Measurements from ENCODE around the gene CTNNA3. TPM values are rescaled to one million over a fixed set of nuclear protein-coding genes. Genes with fewer than 3 reads are reported as not detected.
A peak's percentile ranks its signal among the peaks of the same experiment; 100 is the strongest.

The CTNNA3 gene
- polyA plus RNA-seq, 1 donor from 2014 or later, result 0.14 TPM

DNA sequence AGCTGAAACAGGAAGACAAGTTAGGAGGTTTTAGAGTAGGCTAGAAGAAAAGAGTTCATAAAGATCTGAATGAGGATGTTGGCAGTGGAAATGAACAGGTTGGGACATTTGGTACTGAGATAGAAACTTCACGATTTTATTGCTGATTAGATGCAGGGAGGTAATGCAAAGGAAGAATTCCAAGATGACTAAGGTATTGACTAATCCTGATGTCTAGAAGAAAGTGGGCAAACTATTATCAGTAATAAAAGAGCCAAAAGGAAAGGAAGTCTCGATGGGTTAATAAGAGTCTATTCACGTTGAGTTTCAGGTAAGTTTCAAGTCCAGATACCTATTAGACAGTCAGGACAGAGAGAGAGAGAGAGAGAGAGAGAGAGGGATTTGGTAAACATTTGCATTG is 1401.5 kb downstream of the CTNNA3 start:
- Histone ChIP-seq H3K9me3 (ENCODE audit: low read length) (no peaks in the 10 kb centered on the region), H4K20me1 (ENCODE audit: insufficient read depth) (no peaks in the 10 kb centered on the region), H3K27me3 (ENCODE audit: insufficient read depth, low read depth, low read length) (no peaks in the 10 kb centered on the region), H3K9me2 (ENCODE audit: insufficient read depth, low read length) (no peaks in the 10 kb centered on the region), H3K27ac (ENCODE audit: low read length) (peak overlapping the region; percentile 80), H2AFZ (ENCODE audit: low read depth, low read length) (no peak overlapping the region), H3K9ac (ENCODE audit: low read length) (no peak overlapping the region), H3K4me3 (ENCODE audit: low read length) (peak overlapping the region; percentile 46), H3K4me2 (ENCODE audit: low read length) (no peak overlapping the region), H3K36me3 (ENCODE audit: insufficient read depth, low read length) (no peaks in the 10 kb centered on the region), H3K79me2 (replicated peaks; ENCODE audit: insufficient read depth, low read length) (no peaks in the 10 kb centered on the region), H3F3A (ENCODE audit: insufficient read depth, low read length, poor library complexity, severe bottlenecking) (peaks cover 5% of the 10 kb centered on the region)
- TF ChIP-seq REST (IDR thresholded peaks at IDR 0.05; ENCODE audit: borderline replicate concordance) (no peak), SMC3 (conservative IDR thresholded peaks at IDR 0.05; ENCODE audit: poor library complexity) (no peak), MXI1 (conservative IDR thresholded peaks at IDR 0.05; ENCODE audit: poor library complexity, severe bottlenecking) (no peak), TAF1 (IDR thresholded peaks at IDR 0.05; ENCODE audit: low read depth) (no peak), POLR2AphosphoS5 (IDR thresholded peaks at IDR 0.05) (no peak), EZH2 (IDR thresholded peaks at IDR 0.05; ENCODE audit: borderline replicate concordance, insufficient read depth, low read length, poor library complexity, severe bottlenecking) (no peak), RAD21 (conservative IDR thresholded peaks at IDR 0.05) (no peak), EP300 (conservative IDR thresholded peaks at IDR 0.05; ENCODE audit: poor library complexity, severe bottlenecking) (no peak)
- TF ChIP-seq, protein P1, sequence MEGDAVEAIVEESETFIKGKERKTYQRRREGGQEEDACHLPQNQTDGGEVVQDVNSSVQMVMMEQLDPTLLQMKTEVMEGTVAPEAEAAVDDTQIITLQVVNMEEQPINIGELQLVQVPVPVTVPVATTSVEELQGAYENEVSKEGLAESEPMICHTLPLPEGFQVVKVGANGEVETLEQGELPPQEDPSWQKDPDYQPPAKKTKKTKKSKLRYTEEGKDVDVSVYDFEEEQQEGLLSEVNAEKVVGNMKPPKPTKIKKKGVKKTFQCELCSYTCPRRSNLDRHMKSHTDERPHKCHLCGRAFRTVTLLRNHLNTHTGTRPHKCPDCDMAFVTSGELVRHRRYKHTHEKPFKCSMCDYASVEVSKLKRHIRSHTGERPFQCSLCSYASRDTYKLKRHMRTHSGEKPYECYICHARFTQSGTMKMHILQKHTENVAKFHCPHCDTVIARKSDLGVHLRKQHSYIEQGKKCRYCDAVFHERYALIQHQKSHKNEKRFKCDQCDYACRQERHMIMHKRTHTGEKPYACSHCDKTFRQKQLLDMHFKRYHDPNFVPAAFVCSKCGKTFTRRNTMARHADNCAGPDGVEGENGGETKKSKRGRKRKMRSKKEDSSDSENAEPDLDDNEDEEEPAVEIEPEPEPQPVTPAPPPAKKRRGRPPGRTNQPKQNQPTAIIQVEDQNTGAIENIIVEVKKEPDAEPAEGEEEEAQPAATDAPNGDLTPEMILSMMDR (IDR thresholded peaks at IDR 0.05; ENCODE audit: poor library complexity, severe bottlenecking), result no peak

GRCh38 chr10:66292922-66293321 is 1403.1 kb downstream of the CTNNA3 start:
- Histone ChIP-seq H4K20me1 (ENCODE audit: insufficient read depth) (no peaks in the 10 kb centered on the region), H3K36me3 (ENCODE audit: insufficient read depth, low read length) (no peaks in the 10 kb centered on the region), H3K9me3 (ENCODE audit: low read length) (no peaks in the 10 kb centered on the region), H3K9me2 (ENCODE audit: insufficient read depth, low read length) (no peaks in the 10 kb centered on the region), H3K4me2 (ENCODE audit: low read length) (no peak overlapping the region), H3K4me3 (ENCODE audit: low read length) (no peak overlapping the region), H3K79me2 (replicated peaks; ENCODE audit: insufficient read depth, low read length) (no peaks in the 10 kb centered on the region), H3K9ac (ENCODE audit: low read length) (no peak overlapping the region), H3K27me3 (ENCODE audit: insufficient read depth, low read depth, low read length) (no peaks in the 10 kb centered on the region), H2AFZ (ENCODE audit: low read depth, low read length) (no peak overlapping the region), H3F3A (ENCODE audit: insufficient read depth, low read length, poor library complexity, severe bottlenecking) (peaks cover 5% of the 10 kb centered on the region), H3K27ac (ENCODE audit: low read length) (no peak overlapping the region)
- TF ChIP-seq EZH2 (IDR thresholded peaks at IDR 0.05; ENCODE audit: borderline replicate concordance, insufficient read depth, low read length, poor library complexity, severe bottlenecking) (no peak), REST (IDR thresholded peaks at IDR 0.05; ENCODE audit: borderline replicate concordance) (no peak), SMC3 (conservative IDR thresholded peaks at IDR 0.05; ENCODE audit: poor library complexity) (no peak), RAD21 (conservative IDR thresholded peaks at IDR 0.05) (no peak), POLR2AphosphoS5 (IDR thresholded peaks at IDR 0.05) (no peak)
